WTC11 (cell line): Measurements from ENCODE around the gene ASTN2. TPM values are rescaled to one million over a fixed set of nuclear protein-coding genes. Genes with fewer than 3 reads are reported as not detected.

Experiments used
- ATAC-seq: fragments of 200-7000 bp; cut with Tn5 transposase; 2 replicates; pipeline ENCODE4 v1.10.0; 2021; ENCODE audit warnings: mild to moderate bottlenecking, moderate library complexity
- CTCF ChIA-PET: fragments of 300-600 bp; sonication (Branson Sonifier 250); formaldehyde crosslinking; loops from one replicate; lab custom pipeline; 2021; ENCODE audit warnings: antibody characterized with exemption; lab: Charles Lee
- POLR2A ChIA-PET: fragments of 350-600 bp; sonication (Branson Sonifier 250); formaldehyde crosslinking; loops from one replicate; lab custom pipeline; 2021; ENCODE audit warnings: antibody characterized with exemption; lab: Charles Lee
- DNase-seq: peaks from one replicate; pipeline ENCODE4 v3.0.0; 2021; ENCODE audit warnings: low spot score
- H3K27ac Mint-ChIP-seq: 2 replicates; pipeline ENCODE4 v1.8.0; 2021; ENCODE audit warnings: mixed read lengths
- H3K27me3 Mint-ChIP-seq: 2 replicates; pipeline ENCODE4 v1.8.0; 2021; ENCODE audit warnings: low read depth, mild to moderate bottlenecking, moderate library complexity, mixed read lengths
- H3K36me3 Mint-ChIP-seq: 2 replicates; pipeline ENCODE4 v1.8.0; 2021; ENCODE audit warnings: mixed read lengths
- H3K4me1 Mint-ChIP-seq: 2 replicates; pipeline ENCODE4 v1.8.0; 2022; ENCODE audit warnings: mixed read lengths
- H3K4me3 Mint-ChIP-seq: 2 replicates; pipeline ENCODE4 v1.8.0; 2021; ENCODE audit warnings: mild to moderate bottlenecking, moderate library complexity, mixed read lengths
- H3K9me3 Mint-ChIP-seq: 2 replicates; pipeline ENCODE4 v1.8.0; 2021; ENCODE audit warnings: mixed read lengths
- ATF1 ChIP-seq: sonication (generic); formaldehyde crosslinking; IDR thresholded peaks from 2 replicates; pipeline ENCODE4 v1.8.1; 2023; ENCODE audit warnings: mild to moderate bottlenecking, moderate library complexity, missing genetic modification reagents
- CREB1 ChIP-seq: sonication (generic); formaldehyde crosslinking; IDR thresholded peaks from 2 replicates; pipeline ENCODE4 v1.8.0; 2023; ENCODE audit warnings: mild to moderate bottlenecking, missing genetic modification reagents
- E2F4 ChIP-seq: sonication (generic); formaldehyde crosslinking; IDR thresholded peaks from 2 replicates; pipeline ENCODE4 v1.8.1; 2022; ENCODE audit warnings: low read depth, mild to moderate bottlenecking, moderate library complexity, missing genetic modification reagents, borderline replicate concordance
- ETV6 ChIP-seq: sonication (generic); formaldehyde crosslinking; IDR thresholded peaks from 2 replicates; pipeline ENCODE4 v1.8.1; 2022; ENCODE audit warnings: mild to moderate bottlenecking, missing genetic modification reagents
- FOXJ3 ChIP-seq: sonication (generic); formaldehyde crosslinking; IDR thresholded peaks from 2 replicates; pipeline ENCODE4 v1.9.0; 2021; ENCODE audit warnings: missing genetic modification reagents, mild to moderate bottlenecking, borderline replicate concordance
- FOXK1 ChIP-seq: sonication (generic); formaldehyde crosslinking; IDR thresholded peaks from 2 replicates; pipeline ENCODE4 v1.8.0; 2022; ENCODE audit warnings: mild to moderate bottlenecking, moderate library complexity, missing genetic modification reagents
- GABPB1 ChIP-seq: sonication (generic); formaldehyde crosslinking; IDR thresholded peaks from 2 replicates; pipeline ENCODE4 v1.8.1; 2023; ENCODE audit warnings: mild to moderate bottlenecking, missing genetic modification reagents
- JUN ChIP-seq: sonication (generic); formaldehyde crosslinking; IDR thresholded peaks from 2 replicates; pipeline ENCODE4 v1.8.0; 2023; ENCODE audit warnings: mild to moderate bottlenecking, missing genetic modification reagents
- NFATC4 ChIP-seq: fragments of 250-450 bp; sonication (Bioruptor Pico); IDR thresholded peaks from 2 replicates; pipeline ENCODE4 v1.9.0; 2021; ENCODE audit warnings: mild to moderate bottlenecking
- NFYB ChIP-seq: sonication (generic); formaldehyde crosslinking; conservative IDR thresholded peaks from 2 replicates; pipeline ENCODE4 v1.8.0; 2022; ENCODE audit warnings: low read depth, missing genetic modification reagents
- NR1H2 ChIP-seq: sonication (generic); formaldehyde crosslinking; IDR thresholded peaks from 2 replicates; pipeline ENCODE4 v1.9.0; 2021; ENCODE audit warnings: mild to moderate bottlenecking, moderate library complexity, missing genetic modification reagents
- NR2C2 ChIP-seq: sonication (generic); formaldehyde crosslinking; IDR thresholded peaks from 2 replicates; pipeline ENCODE4 v1.8.0; 2022; ENCODE audit warnings: mild to moderate bottlenecking, missing genetic modification reagents
- NR3C1 ChIP-seq: sonication (generic); formaldehyde crosslinking; conservative IDR thresholded peaks from 2 replicates; pipeline ENCODE4 v1.8.1; 2023; ENCODE audit warnings: low read depth, mild to moderate bottlenecking, missing genetic modification reagents
- PRRX2 ChIP-seq: fragments of 250-450 bp; sonication (Bioruptor Pico); IDR thresholded peaks from 2 replicates; pipeline ENCODE4 v1.8.0; 2021; ENCODE audit warnings: mild to moderate bottlenecking
- SOX15 ChIP-seq: fragments of 250-450 bp; sonication (Bioruptor Pico); IDR thresholded peaks from 2 replicates; pipeline ENCODE4 v1.9.0; 2021; ENCODE audit warnings: mild to moderate bottlenecking
- SP1 ChIP-seq: sonication (generic); formaldehyde crosslinking; conservative IDR thresholded peaks from 2 replicates; pipeline ENCODE4 v1.8.1; 2022; ENCODE audit warnings: missing genetic modification reagents
- TCF7 ChIP-seq: sonication (generic); formaldehyde crosslinking; IDR thresholded peaks from 2 replicates; pipeline ENCODE4 v1.8.0; 2022; ENCODE audit warnings: mild to moderate bottlenecking, low read depth, missing genetic modification reagents, moderate library complexity
- ZNF263 ChIP-seq: sonication (generic); formaldehyde crosslinking; IDR thresholded peaks from 2 replicates; pipeline ENCODE4 v1.8.1; 2022; ENCODE audit warnings: low read depth, mild to moderate bottlenecking, moderate library complexity, missing genetic modification reagents
- ZNF396 ChIP-seq: fragments of 250-450 bp; sonication (Bioruptor Pico); IDR thresholded peaks from 2 replicates; pipeline ENCODE4 v1.8.0; 2021; ENCODE audit warnings: mild to moderate bottlenecking, moderate library complexity, borderline replicate concordance
- ZNF532 ChIP-seq: fragments of 250-450 bp; sonication (Bioruptor Pico); IDR thresholded peaks from 2 replicates; pipeline ENCODE4 v1.9.0; 2021; ENCODE audit warnings: mild to moderate bottlenecking, borderline replicate concordance
- total RNA-seq: library from RNA; stranded (reverse); gene quantifications from 3 replicates; pipeline ENCODE4 v1.2.3, GENCODE V29; 2021
- TF ChIP-seq, protein P1 (sequence below): sonication (generic); formaldehyde crosslinking; IDR thresholded peaks from 2 replicates; pipeline ENCODE4 v1.8.1; 2023; ENCODE audit warnings: mild to moderate bottlenecking, missing genetic modification reagents, borderline replicate concordance

Gene ASTN2
- total RNA-seq, 1 experiment from 2014 or later = 16.2 TPM

DNA sequence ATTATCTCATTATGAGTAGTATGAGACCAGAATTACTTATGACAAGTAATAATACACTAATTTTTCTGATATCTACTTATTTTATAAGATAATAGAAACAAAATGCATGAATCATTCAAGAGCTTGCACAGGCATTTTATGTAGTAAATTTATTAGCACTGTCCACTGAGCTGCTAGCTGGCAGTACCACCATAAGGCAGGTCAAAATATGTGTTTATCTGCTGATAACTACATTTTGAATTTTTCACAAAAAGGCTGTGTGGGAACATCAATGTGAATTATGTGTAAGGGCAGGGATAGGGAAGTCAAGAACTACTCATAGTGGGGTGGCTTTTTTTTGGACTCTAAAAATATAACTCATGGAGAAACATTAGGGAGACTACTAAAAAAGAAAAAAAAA lies 1011.7 kb downstream of the ASTN2 start:
- TF ChIP-seq NFYB (CRISPR knock-in tag) (no peak), ZNF532 (CRISPR knock-in tag) (no peak), SP1 (CRISPR knock-in tag) (no peak), JUN (CRISPR knock-in tag) (no peak)
- TF ChIP-seq, protein P1, sequence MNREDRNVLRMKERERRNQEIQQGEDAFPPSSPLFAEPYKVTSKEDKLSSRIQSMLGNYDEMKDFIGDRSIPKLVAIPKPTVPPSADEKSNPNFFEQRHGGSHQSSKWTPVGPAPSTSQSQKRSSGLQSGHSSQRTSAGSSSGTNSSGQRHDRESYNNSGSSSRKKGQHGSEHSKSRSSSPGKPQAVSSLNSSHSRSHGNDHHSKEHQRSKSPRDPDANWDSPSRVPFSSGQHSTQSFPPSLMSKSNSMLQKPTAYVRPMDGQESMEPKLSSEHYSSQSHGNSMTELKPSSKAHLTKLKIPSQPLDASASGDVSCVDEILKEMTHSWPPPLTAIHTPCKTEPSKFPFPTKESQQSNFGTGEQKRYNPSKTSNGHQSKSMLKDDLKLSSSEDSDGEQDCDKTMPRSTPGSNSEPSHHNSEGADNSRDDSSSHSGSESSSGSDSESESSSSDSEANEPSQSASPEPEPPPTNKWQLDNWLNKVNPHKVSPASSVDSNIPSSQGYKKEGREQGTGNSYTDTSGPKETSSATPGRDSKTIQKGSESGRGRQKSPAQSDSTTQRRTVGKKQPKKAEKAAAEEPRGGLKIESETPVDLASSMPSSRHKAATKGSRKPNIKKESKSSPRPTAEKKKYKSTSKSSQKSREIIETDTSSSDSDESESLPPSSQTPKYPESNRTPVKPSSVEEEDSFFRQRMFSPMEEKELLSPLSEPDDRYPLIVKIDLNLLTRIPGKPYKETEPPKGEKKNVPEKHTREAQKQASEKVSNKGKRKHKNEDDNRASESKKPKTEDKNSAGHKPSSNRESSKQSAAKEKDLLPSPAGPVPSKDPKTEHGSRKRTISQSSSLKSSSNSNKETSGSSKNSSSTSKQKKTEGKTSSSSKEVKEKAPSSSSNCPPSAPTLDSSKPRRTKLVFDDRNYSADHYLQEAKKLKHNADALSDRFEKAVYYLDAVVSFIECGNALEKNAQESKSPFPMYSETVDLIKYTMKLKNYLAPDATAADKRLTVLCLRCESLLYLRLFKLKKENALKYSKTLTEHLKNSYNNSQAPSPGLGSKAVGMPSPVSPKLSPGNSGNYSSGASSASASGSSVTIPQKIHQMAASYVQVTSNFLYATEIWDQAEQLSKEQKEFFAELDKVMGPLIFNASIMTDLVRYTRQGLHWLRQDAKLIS (CRISPR knock-in tag) = no peak
- no peak for DNase-seq
- no peaks in the 10 kb centered on the region for H3K36me3 Mint-ChIP-seq
- no peak overlapping the region for H3K27ac Mint-ChIP-seq
- no peaks in the 10 kb centered on the region for H3K4me1 Mint-ChIP-seq
- POLR2A ChIA-PET = no interaction called here
- no peak for ATAC-seq
- CTCF ChIA-PET = no interaction called here
- no peaks in the 10 kb centered on the region for H3K9me3 Mint-ChIP-seq
- no peaks in the 10 kb centered on the region for H3K27me3 Mint-ChIP-seq
- no peak overlapping the region for H3K4me3 Mint-ChIP-seq

- no peak for TF ChIP-seq E2F4 (CRISPR knock-in tag)
- TF ChIP-seq NR2C2 = no peak
- no peak for TF ChIP-seq FOXJ3 (CRISPR knock-in tag)
- TF ChIP-seq FOXK1 (CRISPR knock-in tag) = no peak
- TF ChIP-seq TCF7 (CRISPR knock-in tag) = no peak
- TF ChIP-seq SOX15 (CRISPR knock-in tag) = no peak
- DNase-seq (no peak), ATAC-seq (no peak)
- ChIA-PET CTCF (no interaction called here), POLR2A (no interaction called here)
- no peaks in the 10 kb centered on the region for H3K36me3 Mint-ChIP-seq
- no peak overlapping the region for H3K4me3 Mint-ChIP-seq
- H3K27me3 Mint-ChIP-seq = no peaks in the 10 kb centered on the region
- H3K9me3 Mint-ChIP-seq = no peaks in the 10 kb centered on the region
- no peaks in the 10 kb centered on the region for H3K4me1 Mint-ChIP-seq
- no peak overlapping the region for H3K27ac Mint-ChIP-seq
Measured at GRCh38 chr9:116395699-116396037, 1019.2 kb downstream of the ASTN2 start.

DNA sequence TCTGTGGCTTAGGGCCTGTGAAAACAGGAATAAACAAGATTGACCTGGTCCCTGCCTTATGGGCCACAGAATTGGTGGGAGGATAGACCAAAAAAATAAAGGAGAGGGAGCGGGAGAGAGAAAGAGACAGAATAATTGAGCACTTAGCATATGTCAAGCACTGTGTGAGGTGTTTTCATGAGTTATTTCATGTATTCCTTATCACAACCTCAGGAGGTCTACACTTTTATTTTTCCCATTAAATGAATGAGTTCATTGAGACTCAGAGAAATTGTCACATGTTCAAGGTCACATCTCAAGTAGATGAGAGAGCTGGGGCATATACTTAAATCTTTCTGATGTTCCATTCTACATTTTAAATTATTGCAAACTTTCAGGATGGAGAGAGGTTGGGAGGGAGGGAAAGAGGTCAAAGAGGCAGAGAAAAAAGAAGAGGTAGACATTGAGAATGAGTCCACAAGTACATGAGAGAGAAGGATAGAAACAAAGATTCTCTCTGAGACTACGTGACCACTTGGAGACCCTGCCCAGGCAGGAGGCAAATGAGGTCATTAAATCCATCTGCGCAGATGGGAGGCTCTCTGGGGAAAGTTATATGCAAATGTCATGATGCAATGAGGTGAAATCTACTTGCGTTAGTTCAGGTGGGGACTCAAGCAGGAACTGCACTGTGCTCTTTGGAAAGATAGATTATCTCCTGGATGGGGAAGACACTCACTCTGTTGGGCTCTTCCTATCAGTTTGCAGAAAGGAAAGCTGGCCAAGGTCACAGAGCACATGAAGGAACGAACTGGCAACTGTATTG lies 1019.8 kb downstream of the ASTN2 start:
- ATAC-seq (no peak; the same call in 1 of the 2 replicates), DNase-seq (no peak)
- no peaks in the 10 kb centered on the region for H3K4me1 Mint-ChIP-seq
- no peaks in the 10 kb centered on the region for H3K27me3 Mint-ChIP-seq
- H3K27ac Mint-ChIP-seq = no peak overlapping the region
- CTCF ChIA-PET = no interaction called here
- POLR2A ChIA-PET = no interaction called here
- no peaks in the 10 kb centered on the region for H3K36me3 Mint-ChIP-seq
- TF ChIP-seq NFATC4 (CRISPR knock-in tag) (no peak), GABPB1 (CRISPR knock-in tag) (no peak), NR3C1 (CRISPR knock-in tag) (no peak), ETV6 (no peak), ZNF396 (CRISPR knock-in tag) (no peak), CREB1 (CRISPR knock-in tag) (no peak), PRRX2 (CRISPR knock-in tag) (no peak), ATF1 (CRISPR knock-in tag) (no peak), NR1H2 (CRISPR knock-in tag) (no peak), ZNF263 (CRISPR knock-in tag) (no peak)
- H3K9me3 Mint-ChIP-seq = no peaks in the 10 kb centered on the region
- H3K4me3 Mint-ChIP-seq = no peak overlapping the region
